Heart right ventricle (tissue), 16 donors: ENCODE measurements around the gene GRM8. TPM values are rescaled to one million over a fixed set of nuclear protein-coding genes. Genes with fewer than 3 reads are reported as not detected.

Experiments
- ATAC-seq, 8 donors: fragments of 200-7000 bp; cut with Tn5 transposase; one replicate each; pipeline ENCODE4 v1.9.1; 2020; ENCODE audit warnings: mild to moderate bottlenecking in 8 of 8, moderate library complexity in 8 of 8, moderate number of reproducible peaks in 1 of 8
- DNase-seq, 2 donors: peaks; one replicate each; pipeline ENCODE4 v3.0.0-alpha.2; 2020
- H3K27ac ChIP-seq, 10 donors: fragments of 200-600 bp; sonication (generic) in 2 of 10; one replicate each; pipeline versions ENCODE4 v1.5.0 to v1.8.0; 2020 to 2022; ENCODE audit warnings: mild to moderate bottlenecking in 3 of 10
- H3K27me3 ChIP-seq, 7 donors: fragments of 200-600 bp; one replicate each; pipeline ENCODE4 v1.8.0; 2021 to 2022; ENCODE audit warnings: mild to moderate bottlenecking in 2 of 7
- H3K36me3 ChIP-seq, 9 donors: fragments of 200-600 bp; sonication (generic) in 1 of 9; one replicate each; pipeline versions ENCODE4 v1.5.0 to v1.8.0; 2020 to 2022; ENCODE audit warnings: mild to moderate bottlenecking in 2 of 9
- H3K4me1 ChIP-seq, 9 donors: fragments of 200-600 bp; sonication (generic) in 1 of 9; one replicate each; pipeline versions ENCODE4 v1.5.0 to v1.8.0; 2020 to 2022; ENCODE audit warnings: mild to moderate bottlenecking in 4 of 9
- H3K4me3 ChIP-seq, 10 donors: fragments of 200-600 bp; sonication (generic) in 2 of 10; one replicate each; pipeline versions ENCODE4 v1.5.0 to v1.8.0; 2020 to 2022; ENCODE audit warnings: mild to moderate bottlenecking in 7 of 10, moderate library complexity in 2 of 10
- H3K9me3 ChIP-seq, 11 donors: fragments of 200-600 bp in 10 of 11; sonication (generic) in 2 of 11; one replicate each; pipeline versions ENCODE4 v1.5.0 to v1.8.0; 2013 to 2022; ENCODE audit warnings: mild to moderate bottlenecking in 2 of 11, control low read depth in 1 of 11, moderate library complexity in 1 of 11
- CTCF ChIP-seq, 9 donors: fragments of 200-600 bp; sonication (generic) in 2 of 9; IDR thresholded peaks; one replicate each; pipeline versions ENCODE4 v1.5.0 to v1.8.0; 2021 to 2022; ENCODE audit warnings: antibody characterized with exemption in 9 of 9, mild to moderate bottlenecking in 5 of 9, moderate library complexity in 1 of 9
- WGBS, 2 donors: extraction: QIAGEN DNeasy Blood & Tissue Kit; methylation state at CpG; one replicate each; pipeline ENCODE4 v1.1.7; 2013; ENCODE audit warnings: inconsistent platforms in 1 of 2; 5-methylcytosine and 5-hydroxymethylcytosine counted together
- intact Hi-C, 10 donors: fragments of 100-400 bp; cut with DNase I; formaldehyde crosslinking; loops; one replicate each; pipeline versions ENCODE4 v1.11.1 to v1.14.2; 2022
- polyA plus RNA-seq, 2 donors: library from polyadenylated mRNA; stranded (reverse); fragments of 200-250 nt; gene quantifications; one replicate each; pipeline ENCODE4 v1.2.3, GENCODE V29; 2013
- total RNA-seq, 10 donors: library from RNA; stranded (reverse); fragmentation: NEBNext Ultra II Directional in 3 of 10; extraction: Animal tissue kit (Norgen Biotek cat#: 25700) in 3 of 10; gene quantifications; one replicate each; pipeline versions ENCODE4 v1.2.1 to v1.2.4, GENCODE V29; 2021 to 2023
- donor health status: Arrhythmogenic right ventricular cardiomyopathy.
- donor health status: ischemic (EF 13 %, LVEDD 7.1; RV severe dilation, severe dysfunction).
- donor health status: healthy with polysubstance abuse.
- donor health status: DM: no; HTN: yes; CAD: no.
- donor health status: DM: no; HTN: no; CAD: no.
- donor health status: ischemic (EF 25% LVEDD 6.9; RV normal size, moderate dysfunction).
- donor health status: ischemic (EF 25% LVEDD 5.7; RV mildly dilated, moderate dysfunction).
- donor health status: healthy.
- donor health status: DM: yes; HTN: yes; CAD: no.
- donor health status: Ischemic cardiomyopathy.
- donor health status: ischemic (EF 35%, LVEDD 5.7; RV mildly dilated, moderate dysfunction).
- donor health status: nonischemic (EF 11% LVEDD 7.7; RV severe dilation, severe dysfunction).
- donor health status: DM: yes; HTN: yes; CAD: no.
- donor health status: PGD.
- donor health status: ischemic (EF 29% LVEDD 5.4; RV normal size, mild dysfunction).
- donor health status: nonischemic (EF 23%, LVEDD 6.1; RV moderate dilation, normal function).

GRM8 gene
- total and polyA plus RNA-seq, 12 donors: 0.13 to 0.68 (median 0.34) TPM; not detected in 5

DNA sequence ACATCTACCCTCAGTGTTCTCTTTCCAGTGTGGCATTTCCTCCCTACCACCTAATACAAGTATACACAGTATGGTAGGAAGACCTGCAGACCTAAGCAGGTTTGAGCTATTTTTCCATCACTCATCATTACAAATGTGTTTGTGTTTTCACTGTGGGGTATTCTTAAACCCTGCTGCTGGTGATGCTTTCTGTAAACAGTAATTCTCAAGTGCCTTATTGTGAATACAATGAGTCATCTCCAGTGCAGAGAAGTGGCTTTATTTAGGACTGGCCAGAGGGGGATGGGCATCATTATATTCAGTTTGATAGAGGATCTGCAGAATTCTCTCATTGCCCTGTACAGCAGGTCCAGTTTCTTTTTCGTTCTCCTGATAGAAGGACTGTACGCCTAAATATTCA lies 63.7 kb downstream of the GRM8 start:
- intact Hi-C loops: no loop called here
- 58 to 61% methylated on average over 2 of the region's 2 CpGs for WGBS, 2 donors
- Histone ChIP-seq H3K9me3 (no peaks in the 10 kb centered on the region), H3K4me3 (no peak overlapping the region), H3K4me1 (peaks cover 0 to 9% (median 0%) of the 10 kb centered on the region in 9 donors), H3K36me3 (no peaks in the 10 kb centered on the region), H3K27ac (no peak overlapping the region), H3K27me3 (no peaks in the 10 kb centered on the region)
- DNase-seq: no peak
- TF ChIP-seq CTCF (IDR thresholded peaks at IDR 0.05): no peak
- ATAC-seq: peak in 4 of 8 donors; percentile 58 to 68 (median 66)

DNA sequence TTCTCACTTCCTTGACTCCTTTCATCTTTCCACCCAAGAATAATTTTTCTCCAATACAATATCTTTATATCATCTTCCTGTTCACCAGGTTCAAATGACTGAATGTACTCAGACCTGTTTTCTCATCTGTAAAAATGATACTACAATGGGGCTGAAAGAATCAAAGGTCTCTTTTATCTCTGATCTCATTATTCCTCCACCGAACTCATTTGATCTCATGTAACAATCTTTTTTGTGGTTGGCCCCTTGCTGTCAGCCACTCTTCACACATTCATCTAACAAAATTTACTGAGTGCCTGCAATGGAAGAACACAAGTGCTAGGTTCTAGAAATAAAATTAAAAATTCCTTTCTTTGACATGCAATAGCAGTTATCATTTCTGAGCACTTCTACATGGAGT lies 65.0 kb downstream of the GRM8 start:
- no peak for ATAC-seq
- no peak for DNase-seq
- Histone ChIP-seq H3K9me3 (no peaks in the 10 kb centered on the region), H3K27ac (no peak overlapping the region), H3K27me3 (no peaks in the 10 kb centered on the region), H3K36me3 (no peaks in the 10 kb centered on the region), H3K4me1 (peaks cover 0 to 9% (median 0%) of the 10 kb centered on the region in 9 donors), H3K4me3 (no peak overlapping the region)
- no peak for TF ChIP-seq CTCF (IDR thresholded peaks at IDR 0.05)
- intact Hi-C loops: no loop called here
- WGBS, 2 donors: 78 to 91% methylated on average over 1 of the region's 1 CpG

- Histone ChIP-seq H3K27me3 (no peaks in the 10 kb centered on the region), H3K27ac (no peak overlapping the region), H3K4me3 (no peak overlapping the region), H3K9me3 (peaks cover 0 to 2% (median 0%) of the 10 kb centered on the region in 11 donors), H3K36me3 (no peaks in the 10 kb centered on the region), H3K4me1 (peaks cover 0 to 9% (median 0%) of the 10 kb centered on the region in 9 donors)
- intact Hi-C loops: no loop called here
- WGBS, 2 donors: 41 to 44% methylated on average over 1 of the region's 1 CpG
- no peak for TF ChIP-seq CTCF (IDR thresholded peaks at IDR 0.05)
- ATAC-seq (no peak), DNase-seq (no peak)
Measured at GRCh38 chr7:127186686-127187085, 66.1 kb downstream of the GRM8 start.

DNA sequence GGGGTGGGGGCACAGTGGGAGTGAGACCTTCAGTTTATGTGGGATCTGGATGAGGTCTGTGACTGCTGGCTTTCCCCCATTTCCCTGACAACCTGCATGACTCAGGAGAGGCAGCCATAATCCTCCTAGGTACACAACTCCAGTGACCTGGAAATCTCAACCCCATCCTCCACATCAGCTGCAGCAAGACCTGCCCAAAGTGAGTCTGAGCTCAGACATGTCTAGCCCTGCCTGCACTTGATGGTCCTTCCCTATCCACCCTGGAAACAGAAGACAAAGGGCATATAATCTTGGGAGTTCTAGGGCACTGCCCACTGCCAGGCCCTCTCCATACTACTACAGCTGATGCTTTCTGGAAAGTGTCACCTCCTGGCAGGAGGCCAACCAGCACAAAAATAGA lies 75.6 kb downstream of the GRM8 start:
- Histone ChIP-seq H3K27ac (no peak overlapping the region), H3K36me3 (no peaks in the 10 kb centered on the region), H3K9me3 (peaks cover 0 to 43% (median 0%) of the 10 kb centered on the region in 11 donors), H3K4me1 (no peaks in the 10 kb centered on the region), H3K4me3 (no peak overlapping the region), H3K27me3 (no peaks in the 10 kb centered on the region)
- ATAC-seq (no peak), DNase-seq (no peak)
- intact Hi-C loops: no loop called here
- TF ChIP-seq CTCF (IDR thresholded peaks at IDR 0.05): no peak
